Iris pigment epithelial cell (primary cell): ENCODE results near the gene SHC1.

Experiments
- DNase-seq: peaks from one replicate; pipeline ENCODE4 v3.0.0-alpha.2; 2011; ENCODE audit warnings: low read depth

SHC1 gene

GRCh38 chr1:155008015-155008941 is 37.7 kb upstream of the SHC1 start:
- DNase-seq, result no peak

GRCh38 chr1:155007251-155007828 is 36.8 kb upstream of the SHC1 start:
- DNase-seq, result no peak

- DNase-seq, result no peak
Observed at GRCh38 chr1:155006601-155007101, 36.1 kb upstream of the SHC1 start.

GRCh38 chr1:155005076-155006011 is 34.8 kb upstream of the SHC1 start:
- DNase-seq, result no peak

GRCh38 chr1:155004352-155005075 is 34.0 kb upstream of the SHC1 start:
- no peak for DNase-seq

- peak; percentile 41 for DNase-seq
Observed at GRCh38 chr1:155003766-155004351, 33.3 kb upstream of the SHC1 start.

- DNase-seq, result peak; percentile 31
Observed at GRCh38 chr1:155003227-155003765, 32.7 kb upstream of the SHC1 start.

GRCh38 chr1:155002464-155003226 is 32.1 kb upstream of the SHC1 start, which contains the start of gene ZBTB7B:
ZBTB7B (plus strand) TSS chr1:155002802; CDS start chr1:155014661, 11,859 bp downstream.
- peak; percentile 38 for DNase-seq

GRCh38 chr1:155001675-155002463 is 31.3 kb upstream of the SHC1 start:
- peak; percentile 99 for DNase-seq

- no peak for DNase-seq
Observed at GRCh38 chr1:155001425-155001674, 30.8 kb upstream of the SHC1 start.

- peak; percentile 86 for DNase-seq
Observed at GRCh38 chr1:155000726-155001424, 30.3 kb upstream of the SHC1 start.

GRCh38 chr1:155000411-155000725 is 29.8 kb upstream of the SHC1 start:
- DNase-seq, result no peak

- DNase-seq, result no peak
Observed at GRCh38 chr1:154999571-155000410, 29.2 kb upstream of the SHC1 start.

- peak; percentile 51 for DNase-seq
Observed at GRCh38 chr1:154998818-154999570, 28.4 kb upstream of the SHC1 start.

- DNase-seq, result no peak
Observed at GRCh38 chr1:154998201-154998780, 27.7 kb upstream of the SHC1 start.

- no peak for DNase-seq
Observed at GRCh38 chr1:154996966-154997701, 26.6 kb upstream of the SHC1 start.
